ENCODE measurements around the gene AGR3.
"Not testable (repeated sequence)": the region's sequence is repeated elsewhere in the genome, so short reads cannot be mapped to it uniquely, and the experiment has no call there.

The AGR3 gene

GRCh38 chr7:16891338-16891737, 9.6 kb upstream of the AGR3 start:
- DNase-seq = no peak

GRCh38 chr7:16889851-16890415, 8.2 kb upstream of the AGR3 start:
- no peak for DNase-seq

- no peak for DNase-seq
Measured at GRCh38 chr7:16889305-16889704, 7.5 kb upstream of the AGR3 start.

GRCh38 chr7:16883918-16884317, 2.1 kb upstream of the AGR3 start:
- no peak for DNase-seq

- DNase-seq = no peak
Measured at GRCh38 chr7:16880554-16880953, 1.2 kb downstream of the AGR3 start.

- DNase-seq = no peak
Measured at GRCh38 chr7:16879181-16879580, 2.6 kb downstream of the AGR3 start.

- no peak for DNase-seq
Measured at GRCh38 chr7:16875861-16876260, 5.9 kb downstream of the AGR3 start.

GRCh38 chr7:16874066-16874465, 7.7 kb downstream of the AGR3 start:
- no peak for DNase-seq

GRCh38 chr7:16867328-16867727, 14.5 kb downstream of the AGR3 start:
- DNase-seq = no peak

GRCh38 chr7:16853189-16853588, 28.6 kb downstream of the AGR3 start:
- DNase-seq = not testable (repeated sequence)

GRCh38 chr7:16851829-16852228, 30.0 kb downstream of the AGR3 start:
- no peak for DNase-seq

GRCh38 chr7:16850614-16851466, 30.9 kb downstream of the AGR3 start:
- DNase-seq = no peak

- no peak for DNase-seq
Measured at GRCh38 chr7:16849296-16850148, 32.3 kb downstream of the AGR3 start.

- DNase-seq = no peak
Measured at GRCh38 chr7:16847381-16847860, 34.4 kb downstream of the AGR3 start.

- DNase-seq = no peak
Measured at GRCh38 chr7:16846601-16847165, 35.1 kb downstream of the AGR3 start.

GRCh38 chr7:16845746-16846145, 36.0 kb downstream of the AGR3 start:
- DNase-seq = no peak

- no peak for DNase-seq
Measured at GRCh38 chr7:16841681-16842080, 40.1 kb downstream of the AGR3 start.

- DNase-seq = no peak
Measured at GRCh38 chr7:16840094-16840493, 41.7 kb downstream of the AGR3 start.

GRCh38 chr7:16839646-16840045, 42.1 kb downstream of the AGR3 start:
- no peak for DNase-seq

- no peak for DNase-seq
Measured at GRCh38 chr7:16838891-16839290, 42.9 kb downstream of the AGR3 start.

GRCh38 chr7:16838386-16838785, 43.4 kb downstream of the AGR3 start:
- no peak for DNase-seq

- no peak for DNase-seq
Measured at GRCh38 chr7:16836481-16836880, 45.3 kb downstream of the AGR3 start.

GRCh38 chr7:16833373-16833772, 48.4 kb downstream of the AGR3 start:
- DNase-seq = no peak

All from activated CD8-positive, alpha-beta memory T cell treated with anti-CD3 and anti-CD28 coated beads, Interleukin-2, amount 50 U/mL, for 48 hours (primary cell).